ENCODE measurements around the gene BRD9.

GRCh38 chr5:872301-872700, 20.3 kb downstream of the BRD9 start:
- TF ChIP-seq CTCF (IDR thresholded peaks at IDR 0.05) (no peak), POLR2A (IDR thresholded peaks at IDR 0.05) (no peak), EP300 (IDR thresholded peaks at IDR 0.05) (no peak)

Data from ovary (tissue), 3 donors.